ENCODE results near the gene RTKN2.
"Not testable (repeated sequence)": the region's sequence is repeated elsewhere in the genome, so short reads cannot be mapped to it uniquely, and the experiment has no call there.

Gene RTKN2, protein sequence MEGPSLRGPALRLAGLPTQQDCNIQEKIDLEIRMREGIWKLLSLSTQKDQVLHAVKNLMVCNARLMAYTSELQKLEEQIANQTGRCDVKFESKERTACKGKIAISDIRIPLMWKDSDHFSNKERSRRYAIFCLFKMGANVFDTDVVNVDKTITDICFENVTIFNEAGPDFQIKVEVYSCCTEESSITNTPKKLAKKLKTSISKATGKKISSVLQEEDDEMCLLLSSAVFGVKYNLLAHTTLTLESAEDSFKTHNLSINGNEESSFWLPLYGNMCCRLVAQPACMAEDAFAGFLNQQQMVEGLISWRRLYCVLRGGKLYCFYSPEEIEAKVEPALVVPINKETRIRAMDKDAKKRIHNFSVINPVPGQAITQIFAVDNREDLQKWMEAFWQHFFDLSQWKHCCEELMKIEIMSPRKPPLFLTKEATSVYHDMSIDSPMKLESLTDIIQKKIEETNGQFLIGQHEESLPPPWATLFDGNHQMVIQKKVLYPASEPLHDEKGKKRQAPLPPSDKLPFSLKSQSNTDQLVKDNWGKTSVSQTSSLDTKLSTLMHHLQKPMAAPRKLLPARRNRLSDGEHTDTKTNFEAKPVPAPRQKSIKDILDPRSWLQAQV

GRCh38 chr10:62268399-62269114, at the start of gene RTKN2:
Gene RTKN2, minus strand, starts transcription at chr10:62268844. Its CDS starts 234 bp downstream, at chr10:62268610.
- DNase-seq: peak; percentile 60

GRCh38 chr10:62317257-62317656, 48.6 kb upstream of the RTKN2 start:
- no peak for DNase-seq

GRCh38 chr10:62309254-62309653, 40.6 kb upstream of the RTKN2 start:
- no peak for DNase-seq

DNA sequence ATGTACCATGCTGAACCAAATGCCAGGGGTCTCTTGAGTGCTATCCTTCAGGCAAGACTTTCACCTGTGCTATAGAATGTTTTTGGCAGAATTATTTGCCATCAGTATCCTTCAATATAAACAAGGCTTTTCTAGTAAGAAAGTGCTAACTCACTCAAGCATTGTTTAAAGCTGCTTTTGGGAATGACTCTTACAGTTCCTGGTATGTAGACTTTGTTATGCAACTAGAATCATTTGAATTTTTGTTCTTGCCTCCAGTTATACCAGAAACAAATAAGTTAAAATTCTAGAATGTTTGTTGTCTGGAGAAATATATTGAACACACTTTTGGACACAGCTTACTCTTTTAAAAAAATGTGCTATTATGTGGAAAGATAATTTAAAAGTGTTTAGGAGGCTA, 39.5 kb upstream of the RTKN2 start:
- no peak for DNase-seq

GRCh38 chr10:62307635-62308034, 39.0 kb upstream of the RTKN2 start:
- no peak for DNase-seq

DNA sequence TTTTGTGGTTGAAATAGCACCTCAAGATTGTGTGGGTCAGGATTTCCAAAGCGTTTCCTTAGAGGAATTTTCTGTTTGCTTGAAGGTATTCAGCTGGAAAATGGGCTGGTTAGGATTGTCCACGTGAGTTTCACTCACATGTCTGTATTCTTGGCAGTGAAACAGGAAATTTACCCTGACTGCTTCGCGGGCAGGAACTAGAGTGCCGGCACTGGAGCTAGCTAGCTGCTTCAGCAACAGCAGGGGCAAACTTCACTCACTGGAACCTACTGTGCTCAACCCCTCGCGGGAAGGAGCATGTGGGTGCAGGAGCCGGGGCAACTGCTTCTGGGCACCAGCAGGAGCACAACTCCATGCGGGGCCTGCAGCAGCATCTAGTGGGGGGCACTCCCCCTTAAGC, 38.0 kb upstream of the RTKN2 start:
- DNase-seq: peak; percentile 21

GRCh38 chr10:62305813-62306212, 37.2 kb upstream of the RTKN2 start:
- DNase-seq: no peak

GRCh38 chr10:62303922-62304321, 35.3 kb upstream of the RTKN2 start:
- no peak for DNase-seq

DNA sequence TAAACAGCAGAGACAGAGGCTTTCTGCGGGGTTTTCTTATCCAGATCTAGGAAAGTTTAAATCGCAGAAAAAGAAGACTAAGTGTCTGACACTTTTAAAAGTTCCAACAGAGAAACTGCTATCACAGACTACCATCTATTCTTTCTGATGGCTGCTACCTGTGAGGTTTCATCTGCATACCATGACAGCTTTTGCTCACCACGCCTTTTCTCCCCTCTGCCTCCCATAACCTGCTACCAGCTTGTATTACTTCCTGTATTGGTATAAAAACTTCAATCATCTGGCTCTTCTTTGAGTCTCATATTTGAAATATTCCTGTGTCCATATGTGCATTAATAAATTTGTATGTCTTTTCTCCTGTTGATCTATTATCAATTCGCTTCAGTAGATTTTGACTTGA, 34.1 kb upstream of the RTKN2 start:
- no peak for DNase-seq

GRCh38 chr10:62297857-62298256, 29.2 kb upstream of the RTKN2 start:
- DNase-seq: no peak

- DNase-seq: no peak
Measured at GRCh38 chr10:62284221-62284620, 15.6 kb upstream of the RTKN2 start.

DNA sequence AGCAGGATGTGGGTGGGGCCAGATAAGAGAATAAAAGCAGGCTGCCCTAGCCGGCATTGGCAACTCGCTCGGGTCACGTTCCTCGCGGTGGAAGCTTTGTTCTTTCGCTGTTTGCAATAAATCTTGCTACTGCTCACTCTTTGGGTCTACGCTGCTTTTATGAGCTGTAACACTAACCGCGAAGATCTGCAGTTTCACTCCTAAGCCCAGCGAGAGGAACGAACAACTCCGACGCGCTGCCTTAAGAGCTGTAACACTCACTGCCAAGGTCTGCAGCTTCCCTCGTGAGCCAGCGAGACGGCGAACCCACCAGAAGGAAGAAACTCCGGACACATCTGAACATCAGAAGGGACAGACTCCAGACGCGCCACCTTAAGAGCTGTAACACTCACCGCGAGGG, 12.7 kb upstream of the RTKN2 start:
- DNase-seq: not testable (repeated sequence)

GRCh38 chr10:62280392-62280791, 11.7 kb upstream of the RTKN2 start:
- DNase-seq: not testable (repeated sequence)

DNA sequence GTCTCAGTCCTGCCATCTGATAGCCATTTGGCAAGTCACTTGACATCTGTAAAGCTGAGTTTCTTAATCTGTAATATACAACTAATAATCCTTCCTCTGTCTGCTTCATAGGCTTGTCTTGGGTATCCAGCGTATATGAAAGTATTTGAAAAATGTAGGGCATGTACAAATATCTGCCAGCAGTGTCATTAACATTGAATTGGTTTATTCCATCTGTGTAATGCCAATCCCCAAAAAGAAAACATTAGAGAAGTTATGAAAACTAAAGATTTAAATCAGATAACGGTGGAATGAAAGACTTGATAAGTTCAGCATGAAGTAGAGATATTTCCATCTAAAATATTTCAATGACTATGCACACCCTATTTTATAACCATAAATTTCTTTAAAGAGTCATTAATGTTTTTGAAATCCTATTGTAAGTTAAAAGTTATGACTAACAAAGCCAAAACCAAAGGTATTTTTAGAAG, 9.8 kb upstream of the RTKN2 start:
- no peak for DNase-seq

DNA sequence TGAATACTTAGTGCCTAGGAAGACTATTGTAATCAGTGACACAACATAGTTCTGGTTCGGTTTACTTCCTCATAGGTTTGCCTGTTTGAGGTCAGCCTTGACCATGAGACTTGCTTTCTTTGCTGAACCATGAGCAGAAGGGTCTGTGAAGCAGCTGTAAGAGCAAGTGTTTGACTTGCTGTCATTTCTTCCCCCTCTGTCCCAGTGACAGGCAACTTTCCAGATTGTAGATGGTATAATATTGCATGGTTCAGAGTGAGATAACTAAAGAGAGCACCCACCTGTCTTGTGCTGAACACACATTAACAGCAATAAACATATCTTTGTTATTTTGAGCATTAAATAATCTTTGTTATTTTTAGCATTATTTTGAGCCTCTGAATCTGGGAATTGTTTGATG, 9.3 kb upstream of the RTKN2 start:
- no peak for DNase-seq

GRCh38 chr10:62270020-62270419, 1.4 kb upstream of the RTKN2 start:
- no peak for DNase-seq

DNA sequence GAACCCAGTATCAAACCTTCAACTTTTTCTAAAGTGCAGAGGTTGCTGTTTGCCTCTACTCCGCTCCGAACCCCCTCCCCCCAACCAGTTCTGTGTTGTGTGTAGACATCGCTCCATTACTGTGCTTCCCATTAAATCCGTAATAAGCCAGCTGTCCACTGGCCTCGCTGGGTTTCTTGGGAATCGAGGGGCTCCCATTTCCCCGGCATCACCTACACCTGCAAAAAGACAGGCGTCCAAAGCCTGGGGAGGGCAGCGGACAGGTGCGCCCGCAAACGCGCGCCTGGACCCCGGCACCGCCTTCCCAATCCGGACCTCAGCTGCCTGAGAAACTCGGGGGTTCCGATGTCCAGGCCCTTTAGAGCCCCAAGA, 631 bp downstream of the RTKN2 start:
- DNase-seq: no peak

GRCh38 chr10:62266611-62267010, 2.0 kb downstream of the RTKN2 start:
- no peak for DNase-seq

DNA sequence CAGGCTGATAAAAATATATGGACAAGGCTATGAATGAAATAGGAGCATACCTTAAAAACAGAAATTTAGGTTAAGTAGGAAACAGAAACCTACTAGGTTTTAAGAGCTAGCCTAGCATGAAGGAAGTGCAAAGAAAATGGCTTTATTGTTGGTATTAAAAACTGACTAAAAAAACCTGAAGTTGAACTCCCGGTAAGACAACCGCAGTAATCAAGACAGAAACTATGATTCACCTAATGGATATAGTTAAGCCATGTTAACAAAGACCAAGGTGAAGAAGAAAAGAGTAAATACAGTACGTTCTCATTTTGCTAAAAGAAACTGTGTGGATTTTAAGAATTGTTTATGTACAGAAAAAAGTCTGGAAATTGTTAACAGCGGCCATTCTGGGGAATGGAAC, 2.5 kb downstream of the RTKN2 start:
- no peak for DNase-seq

DNA sequence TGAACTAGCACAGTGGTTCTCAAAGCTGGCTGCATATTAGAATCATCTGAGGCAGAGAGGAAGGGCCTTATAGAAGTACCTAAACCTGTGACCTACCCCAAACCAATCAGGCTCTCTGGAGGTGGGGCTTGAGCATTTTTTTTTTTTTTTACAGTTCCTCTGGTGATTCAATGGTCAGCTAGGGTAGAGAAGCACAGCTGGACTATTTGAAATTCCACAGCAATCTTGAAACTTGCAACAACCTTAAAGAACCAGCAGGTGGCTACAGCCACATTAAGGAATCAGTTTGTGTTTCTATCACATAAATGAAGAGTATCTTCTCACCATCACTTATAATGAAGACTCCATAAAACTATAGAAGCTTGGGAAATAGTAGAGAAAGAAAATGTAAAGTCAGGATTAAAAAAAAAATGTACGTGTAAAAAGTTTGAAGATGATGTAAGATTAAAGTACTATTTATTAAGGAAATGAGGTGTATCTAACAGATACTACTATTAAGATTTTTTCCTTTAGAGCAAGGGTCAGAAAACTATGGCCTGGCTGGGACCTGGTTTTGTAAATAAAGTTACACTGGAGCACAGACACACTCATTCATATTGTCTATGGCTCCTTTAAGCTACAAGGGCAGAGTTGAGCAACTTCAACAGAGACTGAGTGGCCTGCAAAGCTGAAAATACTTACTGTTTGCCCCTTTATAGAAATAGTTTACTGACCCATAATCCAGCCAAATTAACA, 3.8 kb downstream of the RTKN2 start:
- peak; percentile 30 for DNase-seq

DNA sequence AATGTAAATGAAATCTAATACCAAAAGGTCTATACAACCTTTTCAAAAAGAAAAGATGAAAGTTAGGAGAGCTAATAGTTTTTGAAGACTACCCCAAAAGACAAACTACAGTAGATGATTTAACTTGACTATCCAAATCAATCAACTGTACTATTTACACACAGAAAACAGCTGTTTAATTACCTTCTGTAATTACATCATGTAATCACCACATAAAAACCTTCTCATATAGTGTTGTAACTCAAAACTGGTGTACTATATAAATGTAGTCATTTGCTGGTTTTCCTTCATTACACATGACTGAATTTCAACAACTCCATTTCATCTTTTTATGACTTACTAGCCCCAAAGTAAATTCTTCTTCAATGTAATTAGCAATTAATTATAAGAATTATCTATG, 4.5 kb downstream of the RTKN2 start:
- no peak for DNase-seq

- no peak for DNase-seq
Measured at GRCh38 chr10:62261666-62262065, 7.0 kb downstream of the RTKN2 start.

- DNase-seq: no peak
Measured at GRCh38 chr10:62259998-62260397, 8.6 kb downstream of the RTKN2 start.
